ENCODE measurements around the gene RNF25.
"Not testable (repeated sequence)": the region's sequence is repeated elsewhere in the genome, so short reads cannot be mapped to it uniquely, and the experiment has no call there.

Gene RNF25

GRCh38 chr2:218703341-218703740 lies 31.5 kb upstream of the RNF25 start:
- H3K4me3 ChIP-seq (ENCODE audit: low read length), result no peak overlapping the region
- TF ChIP-seq ZNF274 (IDR thresholded peaks at IDR 0.05; ENCODE audit: low read depth, low read length), result no peak

- no peak for TF ChIP-seq ZNF274 (IDR thresholded peaks at IDR 0.05; ENCODE audit: low read depth, low read length)
- no peak overlapping the region for H3K4me3 ChIP-seq (ENCODE audit: low read length)
Observed at GRCh38 chr2:218701806-218702205, 30.0 kb upstream of the RNF25 start.

GRCh38 chr2:218698885-218699284 lies 27.1 kb upstream of the RNF25 start:
- TF ChIP-seq ZNF274 (IDR thresholded peaks at IDR 0.05; ENCODE audit: low read depth, low read length), result no peak
- H3K4me3 ChIP-seq (ENCODE audit: low read length), result no peak overlapping the region

GRCh38 chr2:218694405-218695145 lies 22.8 kb upstream of the RNF25 start:
- no peak overlapping the region for H3K4me3 ChIP-seq (ENCODE audit: low read length)
- no peak for TF ChIP-seq ZNF274 (IDR thresholded peaks at IDR 0.05; ENCODE audit: low read depth, low read length)

- no peak for TF ChIP-seq ZNF274 (IDR thresholded peaks at IDR 0.05; ENCODE audit: low read depth, low read length)
Observed at GRCh38 chr2:218691234-218691633, 19.4 kb upstream of the RNF25 start.

GRCh38 chr2:218687400-218688060 lies 15.7 kb upstream of the RNF25 start:
- H3K4me3 ChIP-seq (ENCODE audit: low read length), result not testable (repeated sequence)

More at GRCh38 chr2:218691234-218691633, 19.4 kb upstream of the RNF25 start:
- H3K4me3 ChIP-seq (ENCODE audit: low read length), result no peak overlapping the region

- no peak for TF ChIP-seq ZNF274 (IDR thresholded peaks at IDR 0.05; ENCODE audit: low read depth, low read length)
- no peak overlapping the region for H3K4me3 ChIP-seq (ENCODE audit: low read length)
Observed at GRCh38 chr2:218680061-218680460, 8.3 kb upstream of the RNF25 start.

GRCh38 chr2:218679119-218679518 lies 7.3 kb upstream of the RNF25 start:
- no peak overlapping the region for H3K4me3 ChIP-seq (ENCODE audit: low read length)
- TF ChIP-seq ZNF274 (IDR thresholded peaks at IDR 0.05; ENCODE audit: low read depth, low read length), result no peak

- TF ChIP-seq ZNF274 (IDR thresholded peaks at IDR 0.05; ENCODE audit: low read depth, low read length), result no peak
- peak overlapping the region; percentile 83 for H3K4me3 ChIP-seq (ENCODE audit: low read length)
Observed at GRCh38 chr2:218671097-218671653, 627 bp downstream of the RNF25 start.

GRCh38 chr2:218664653-218665052 lies 7.1 kb downstream of the RNF25 start:
- H3K4me3 ChIP-seq (ENCODE audit: low read length), result no peak overlapping the region
- TF ChIP-seq ZNF274 (IDR thresholded peaks at IDR 0.05; ENCODE audit: low read depth, low read length), result no peak

- no peak for TF ChIP-seq ZNF274 (IDR thresholded peaks at IDR 0.05; ENCODE audit: low read depth, low read length)
Observed at GRCh38 chr2:218663901-218664300, 7.9 kb downstream of the RNF25 start.

GRCh38 chr2:218662827-218663226 lies 9.0 kb downstream of the RNF25 start:
- no peak overlapping the region for H3K4me3 ChIP-seq (ENCODE audit: low read length)
- TF ChIP-seq ZNF274 (IDR thresholded peaks at IDR 0.05; ENCODE audit: low read depth, low read length), result no peak

More at GRCh38 chr2:218663901-218664300, 7.9 kb downstream of the RNF25 start:
- H3K4me3 ChIP-seq (ENCODE audit: low read length), result no peak overlapping the region

GRCh38 chr2:218662377-218662776 lies 9.4 kb downstream of the RNF25 start:
- H3K4me3 ChIP-seq (ENCODE audit: low read length), result no peak overlapping the region
- no peak for TF ChIP-seq ZNF274 (IDR thresholded peaks at IDR 0.05; ENCODE audit: low read depth, low read length)

GRCh38 chr2:218659988-218660358 lies 11.8 kb downstream of the RNF25 start:
- TF ChIP-seq ZNF274 (IDR thresholded peaks at IDR 0.05; ENCODE audit: low read depth, low read length), result no peak
- H3K4me3 ChIP-seq (ENCODE audit: low read length), result peak overlapping the region; percentile 76
